Prostate gland (tissue), 2 donors: ENCODE data around the gene NDUFAF5.

ENCODE experiments used
- POLR2A ChIP-seq: fragments of 450-650 bp; IDR thresholded peaks from one replicate; pipeline ENCODE4 v1.6.1; 2016; ENCODE audit warnings: antibody characterized with exemption, mild to moderate bottlenecking
- TF ChIP-seq, protein P1 (sequence below), 4 experiments: fragments of 200-600 bp in 2 of 4; fragments of 450-650 bp in 2 of 4; sonication (generic) in 2 of 4; IDR thresholded peaks; 1 replicate in 3 of 4; 2 replicates in 1 of 4; pipeline ENCODE4 v1.5.1; 2016 to 2019; ENCODE audit warnings: antibody characterized with exemption in 4 of 4, mild to moderate bottlenecking in 2 of 4, moderate library complexity in 2 of 4

DNA sequence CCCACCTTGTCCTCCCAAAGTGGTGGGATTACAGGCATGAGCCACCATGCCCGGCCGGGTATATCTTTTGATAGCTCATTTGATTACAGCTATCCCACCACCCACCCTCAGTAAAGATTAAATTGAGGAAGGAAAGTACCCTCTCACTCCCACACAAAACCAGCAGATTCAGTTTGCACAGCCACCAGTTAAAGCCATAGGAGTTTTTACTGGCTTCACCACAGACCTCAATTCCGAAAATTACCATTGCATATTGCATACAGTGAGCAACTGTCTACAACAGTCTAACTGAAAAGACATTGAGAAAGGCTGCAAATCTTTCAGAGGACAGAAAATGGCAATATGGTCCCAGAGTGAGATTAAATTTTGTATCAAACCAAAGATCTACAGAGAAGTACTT is 35.0 kb upstream of the NDUFAF5 start:
- no peak for TF ChIP-seq POLR2A
- TF ChIP-seq, protein P1, sequence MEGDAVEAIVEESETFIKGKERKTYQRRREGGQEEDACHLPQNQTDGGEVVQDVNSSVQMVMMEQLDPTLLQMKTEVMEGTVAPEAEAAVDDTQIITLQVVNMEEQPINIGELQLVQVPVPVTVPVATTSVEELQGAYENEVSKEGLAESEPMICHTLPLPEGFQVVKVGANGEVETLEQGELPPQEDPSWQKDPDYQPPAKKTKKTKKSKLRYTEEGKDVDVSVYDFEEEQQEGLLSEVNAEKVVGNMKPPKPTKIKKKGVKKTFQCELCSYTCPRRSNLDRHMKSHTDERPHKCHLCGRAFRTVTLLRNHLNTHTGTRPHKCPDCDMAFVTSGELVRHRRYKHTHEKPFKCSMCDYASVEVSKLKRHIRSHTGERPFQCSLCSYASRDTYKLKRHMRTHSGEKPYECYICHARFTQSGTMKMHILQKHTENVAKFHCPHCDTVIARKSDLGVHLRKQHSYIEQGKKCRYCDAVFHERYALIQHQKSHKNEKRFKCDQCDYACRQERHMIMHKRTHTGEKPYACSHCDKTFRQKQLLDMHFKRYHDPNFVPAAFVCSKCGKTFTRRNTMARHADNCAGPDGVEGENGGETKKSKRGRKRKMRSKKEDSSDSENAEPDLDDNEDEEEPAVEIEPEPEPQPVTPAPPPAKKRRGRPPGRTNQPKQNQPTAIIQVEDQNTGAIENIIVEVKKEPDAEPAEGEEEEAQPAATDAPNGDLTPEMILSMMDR (IDR thresholded peaks at IDR 0.05), result no peak
